Measurements from ENCODE around the gene PGAM5.

GRCh38 chr12:132710405-132711079 is at the start of gene PGAM5:
- TF ChIP-seq CTCF (IDR thresholded peaks at IDR 0.05; ENCODE audit: low read depth, low read length, poor library complexity, severe bottlenecking) = no peak
- no peak for TF ChIP-seq EZH2phosphoT487 (IDR thresholded peaks at IDR 0.05; ENCODE audit: borderline replicate concordance, low read length)

Measured in DOHH2 (cell line).